ENCODE data around the gene SERPINA4.

SERPINA4 gene

GRCh38 chr14:94562941-94563883, 2.0 kb downstream of the SERPINA4 start:
- no peak overlapping the region for H3K9ac ChIP-seq (ENCODE audit: low read depth in 1 of 2, low read length in 2 of 2)
- H3K9me3 ChIP-seq (ENCODE audit: control insufficient read depth in 1 of 2, low read length in 2 of 2) = no peaks in the 10 kb centered on the region
- H3K4me1 ChIP-seq (ENCODE audit: control insufficient read depth in 1 of 2, insufficient read depth in 2 of 2, low read length in 2 of 2) = no peaks in the 10 kb centered on the region
- no peaks in the 10 kb centered on the region for H3K36me3 ChIP-seq (ENCODE audit: control insufficient read depth in 1 of 2, insufficient read depth in 2 of 2, low read length in 2 of 2)
- H3K4me3 ChIP-seq (ENCODE audit: low read depth in 1 of 2, low read length in 2 of 2) = no peak overlapping the region
- no peaks in the 10 kb centered on the region for H3K27me3 ChIP-seq (ENCODE audit: control insufficient read depth in 1 of 2, insufficient read depth in 2 of 2, low read length in 2 of 2)
- H3K27ac ChIP-seq (ENCODE audit: low read depth, low read length) = no peak overlapping the region

- Histone ChIP-seq H3K4me3 (ENCODE audit: low read depth in 1 of 2, low read length in 2 of 2) (no peak overlapping the region), H3K27ac (ENCODE audit: low read depth, low read length) (no peak overlapping the region), H3K27me3 (ENCODE audit: control insufficient read depth in 1 of 2, insufficient read depth in 2 of 2, low read length in 2 of 2) (no peaks in the 10 kb centered on the region), H3K9ac (ENCODE audit: low read depth in 1 of 2, low read length in 2 of 2) (no peak overlapping the region), H3K36me3 (ENCODE audit: control insufficient read depth in 1 of 2, insufficient read depth in 2 of 2, low read length in 2 of 2) (no peaks in the 10 kb centered on the region), H3K9me3 (ENCODE audit: control insufficient read depth in 1 of 2, low read length in 2 of 2) (no peaks in the 10 kb centered on the region), H3K4me1 (ENCODE audit: control insufficient read depth in 1 of 2, insufficient read depth in 2 of 2, low read length in 2 of 2) (no peaks in the 10 kb centered on the region)
Measured at GRCh38 chr14:94564381-94564780, 3.1 kb downstream of the SERPINA4 start.

DNA sequence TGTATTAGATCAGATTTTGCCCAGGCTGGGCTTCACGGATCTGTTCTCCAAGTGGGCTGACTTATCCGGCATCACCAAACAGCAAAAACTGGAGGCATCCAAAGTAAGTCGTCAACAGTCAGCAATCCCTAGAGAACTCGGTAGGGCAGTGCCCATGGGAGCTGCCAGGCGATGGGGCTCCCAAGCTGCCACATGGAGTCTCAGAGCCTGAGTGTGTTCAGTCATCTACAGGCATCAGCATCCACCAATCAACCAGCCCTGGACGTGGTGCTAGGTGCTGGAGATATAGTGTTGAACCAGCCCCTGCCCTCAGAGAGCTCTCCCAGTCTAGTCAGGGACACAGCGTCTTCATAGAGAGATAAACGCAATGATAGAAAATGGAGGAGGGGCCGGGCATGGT, 6.9 kb downstream of the SERPINA4 start:
- no peak overlapping the region for H3K9ac ChIP-seq (ENCODE audit: low read depth in 1 of 2, low read length in 2 of 2)
- peaks cover 0 to 5% of the 10 kb centered on the region in 2 donors for H3K4me1 ChIP-seq (ENCODE audit: control insufficient read depth in 1 of 2, insufficient read depth in 2 of 2, low read length in 2 of 2)

GRCh38 chr14:94569381-94570001, 8.2 kb downstream of the SERPINA4 start:
- H3K36me3 ChIP-seq (ENCODE audit: control insufficient read depth in 1 of 2, insufficient read depth in 2 of 2, low read length in 2 of 2) = no peaks in the 10 kb centered on the region
- peaks cover 0 to 5% of the 10 kb centered on the region in 2 donors for H3K4me1 ChIP-seq (ENCODE audit: control insufficient read depth in 1 of 2, insufficient read depth in 2 of 2, low read length in 2 of 2)
- no peak overlapping the region for H3K9ac ChIP-seq (ENCODE audit: low read depth in 1 of 2, low read length in 2 of 2)
- no peaks in the 10 kb centered on the region for H3K9me3 ChIP-seq (ENCODE audit: control insufficient read depth in 1 of 2, low read length in 2 of 2)
- no peak overlapping the region for H3K4me3 ChIP-seq (ENCODE audit: low read depth in 1 of 2, low read length in 2 of 2)
- no peaks in the 10 kb centered on the region for H3K27me3 ChIP-seq (ENCODE audit: control insufficient read depth in 1 of 2, insufficient read depth in 2 of 2, low read length in 2 of 2)
- H3K27ac ChIP-seq (ENCODE audit: low read depth, low read length) = no peak overlapping the region

More for the DNA sequence above, 6.9 kb downstream of the SERPINA4 start:
- no peak overlapping the region for H3K27ac ChIP-seq (ENCODE audit: low read depth, low read length)
- H3K27me3 ChIP-seq (ENCODE audit: control insufficient read depth in 1 of 2, insufficient read depth in 2 of 2, low read length in 2 of 2) = no peaks in the 10 kb centered on the region
- H3K36me3 ChIP-seq (ENCODE audit: control insufficient read depth in 1 of 2, insufficient read depth in 2 of 2, low read length in 2 of 2) = no peaks in the 10 kb centered on the region
- H3K9me3 ChIP-seq (ENCODE audit: control insufficient read depth in 1 of 2, low read length in 2 of 2) = no peaks in the 10 kb centered on the region
- H3K4me3 ChIP-seq (ENCODE audit: low read depth in 1 of 2, low read length in 2 of 2) = no peak overlapping the region

DNA sequence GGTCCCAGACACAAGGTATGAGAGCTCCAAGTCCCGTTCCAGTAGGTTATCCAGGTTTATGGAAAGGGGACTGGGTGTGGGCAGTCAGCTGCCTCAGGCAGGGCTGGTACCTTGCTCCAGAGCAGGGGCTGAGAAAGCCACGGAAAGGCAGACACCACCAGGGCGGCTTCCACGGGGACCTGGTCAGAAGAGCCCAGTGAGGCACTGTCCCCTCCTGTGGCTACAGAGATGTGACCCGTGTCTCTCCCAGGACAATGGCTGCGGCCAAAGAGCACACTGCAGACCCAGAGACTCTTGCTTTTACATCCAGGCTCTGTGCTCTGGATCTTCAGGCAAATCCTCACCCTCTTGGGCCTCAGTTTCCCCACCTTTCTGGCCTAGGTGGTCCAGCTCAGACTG, 8.8 kb downstream of the SERPINA4 start:
- H3K9ac ChIP-seq (ENCODE audit: low read depth in 1 of 2, low read length in 2 of 2) = no peak overlapping the region
- no peaks in the 10 kb centered on the region for H3K9me3 ChIP-seq (ENCODE audit: control insufficient read depth in 1 of 2, low read length in 2 of 2)
- no peak overlapping the region for H3K4me3 ChIP-seq (ENCODE audit: low read depth in 1 of 2, low read length in 2 of 2)
- peaks cover 0 to 5% of the 10 kb centered on the region in 2 donors for H3K4me1 ChIP-seq (ENCODE audit: control insufficient read depth in 1 of 2, insufficient read depth in 2 of 2, low read length in 2 of 2)
- H3K36me3 ChIP-seq (ENCODE audit: control insufficient read depth in 1 of 2, insufficient read depth in 2 of 2, low read length in 2 of 2) = no peaks in the 10 kb centered on the region
- no peaks in the 10 kb centered on the region for H3K27me3 ChIP-seq (ENCODE audit: control insufficient read depth in 1 of 2, insufficient read depth in 2 of 2, low read length in 2 of 2)
- no peak overlapping the region for H3K27ac ChIP-seq (ENCODE audit: low read depth, low read length)

DNA sequence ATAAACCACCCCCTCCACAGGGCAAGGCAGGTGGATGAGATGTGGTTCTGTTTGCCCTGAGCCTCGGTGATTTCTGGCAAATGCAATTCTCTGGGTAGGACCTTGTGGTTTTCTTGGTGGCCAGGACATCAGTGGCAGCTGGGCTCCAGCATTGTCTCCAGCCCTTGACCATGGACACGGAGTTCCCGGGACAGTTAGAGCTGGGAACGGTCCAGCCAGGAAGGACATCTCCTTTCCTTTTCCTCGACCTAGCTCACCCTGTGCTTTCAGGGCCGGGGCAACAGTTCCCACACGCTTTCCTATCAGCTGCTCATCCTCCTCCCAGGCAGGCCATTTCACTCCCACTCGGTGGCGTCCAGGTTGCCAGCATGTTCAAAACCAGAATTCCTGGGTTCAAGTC, 9.2 kb downstream of the SERPINA4 start:
- Histone ChIP-seq H3K4me3 (ENCODE audit: low read depth in 1 of 2, low read length in 2 of 2) (no peak overlapping the region), H3K27ac (ENCODE audit: low read depth, low read length) (no peak overlapping the region), H3K27me3 (ENCODE audit: control insufficient read depth in 1 of 2, insufficient read depth in 2 of 2, low read length in 2 of 2) (no peaks in the 10 kb centered on the region), H3K36me3 (ENCODE audit: control insufficient read depth in 1 of 2, insufficient read depth in 2 of 2, low read length in 2 of 2) (no peaks in the 10 kb centered on the region), H3K4me1 (ENCODE audit: control insufficient read depth in 1 of 2, insufficient read depth in 2 of 2, low read length in 2 of 2) (peaks cover 0 to 5% of the 10 kb centered on the region in 2 donors), H3K9ac (ENCODE audit: low read depth in 1 of 2, low read length in 2 of 2) (no peak overlapping the region), H3K9me3 (ENCODE audit: control insufficient read depth in 1 of 2, low read length in 2 of 2) (no peaks in the 10 kb centered on the region)

DNA sequence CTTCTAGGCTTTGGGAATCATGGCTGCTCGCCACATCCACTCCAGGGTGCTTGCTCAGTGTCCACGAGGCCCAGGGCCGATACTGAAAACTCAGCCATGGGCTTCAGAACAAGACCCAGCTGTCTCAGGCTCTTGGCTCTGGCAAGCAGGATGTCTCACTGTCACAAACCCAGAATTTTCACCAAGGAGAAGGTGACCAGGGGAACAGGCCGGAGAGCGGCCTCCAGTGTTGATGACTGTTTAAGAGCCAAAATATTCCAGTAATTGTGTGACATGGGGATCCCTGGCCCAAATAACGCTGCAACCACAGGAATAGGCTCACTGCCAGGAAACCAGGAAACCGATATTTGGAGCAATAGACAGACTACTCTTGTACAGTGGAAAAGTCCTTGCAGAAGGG, 10.2 kb downstream of the SERPINA4 start:
- no peak overlapping the region for H3K9ac ChIP-seq (ENCODE audit: low read depth in 1 of 2, low read length in 2 of 2)
- H3K27ac ChIP-seq (ENCODE audit: low read depth, low read length) = no peak overlapping the region
- no peak overlapping the region for H3K4me3 ChIP-seq (ENCODE audit: low read depth in 1 of 2, low read length in 2 of 2)
- H3K4me1 ChIP-seq (ENCODE audit: control insufficient read depth in 1 of 2, insufficient read depth in 2 of 2, low read length in 2 of 2) = peaks cover 0 to 5% of the 10 kb centered on the region in 2 donors
- H3K9me3 ChIP-seq (ENCODE audit: control insufficient read depth in 1 of 2, low read length in 2 of 2) = no peaks in the 10 kb centered on the region
- H3K27me3 ChIP-seq (ENCODE audit: control insufficient read depth in 1 of 2, insufficient read depth in 2 of 2, low read length in 2 of 2) = no peaks in the 10 kb centered on the region
- H3K36me3 ChIP-seq (ENCODE audit: control insufficient read depth in 1 of 2, insufficient read depth in 2 of 2, low read length in 2 of 2) = no peaks in the 10 kb centered on the region

DNA sequence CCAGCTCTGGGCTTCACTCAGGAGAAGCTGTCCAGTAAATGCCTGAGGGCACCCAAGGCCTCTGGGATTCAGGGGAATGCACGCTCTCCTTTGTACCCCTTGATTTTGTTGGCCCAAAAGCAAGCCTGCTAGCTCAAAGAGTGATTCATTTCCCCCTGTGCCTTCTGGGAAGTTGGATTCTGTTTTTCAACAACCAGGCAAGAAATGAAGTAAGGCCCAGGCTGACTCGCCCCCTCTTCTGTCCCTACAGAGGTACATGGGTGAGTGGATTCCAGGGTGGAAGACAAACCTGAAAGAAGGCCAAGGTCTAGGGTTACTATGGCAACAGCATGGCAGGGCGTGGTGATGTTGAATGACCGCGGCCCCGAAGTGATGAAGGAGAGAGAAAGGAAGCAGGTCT, 10.7 kb downstream of the SERPINA4 start:
- H3K4me3 ChIP-seq (ENCODE audit: low read depth in 1 of 2, low read length in 2 of 2) = no peak overlapping the region
- H3K9ac ChIP-seq (ENCODE audit: low read depth in 1 of 2, low read length in 2 of 2) = no peak overlapping the region
- no peak overlapping the region for H3K27ac ChIP-seq (ENCODE audit: low read depth, low read length)
- H3K27me3 ChIP-seq (ENCODE audit: control insufficient read depth in 1 of 2, insufficient read depth in 2 of 2, low read length in 2 of 2) = no peaks in the 10 kb centered on the region
- peaks cover 0 to 5% of the 10 kb centered on the region in 2 donors for H3K4me1 ChIP-seq (ENCODE audit: control insufficient read depth in 1 of 2, insufficient read depth in 2 of 2, low read length in 2 of 2)
- H3K36me3 ChIP-seq (ENCODE audit: control insufficient read depth in 1 of 2, insufficient read depth in 2 of 2, low read length in 2 of 2) = no peaks in the 10 kb centered on the region
- H3K9me3 ChIP-seq (ENCODE audit: control insufficient read depth in 1 of 2, low read length in 2 of 2) = no peaks in the 10 kb centered on the region

- Histone ChIP-seq H3K27me3 (ENCODE audit: control insufficient read depth in 1 of 2, insufficient read depth in 2 of 2, low read length in 2 of 2) (no peaks in the 10 kb centered on the region), H3K9me3 (ENCODE audit: control insufficient read depth in 1 of 2, low read length in 2 of 2) (no peaks in the 10 kb centered on the region), H3K4me3 (ENCODE audit: low read depth in 1 of 2, low read length in 2 of 2) (no peak overlapping the region), H3K4me1 (ENCODE audit: control insufficient read depth in 1 of 2, insufficient read depth in 2 of 2, low read length in 2 of 2) (peaks cover 0 to 5% of the 10 kb centered on the region in 2 donors), H3K36me3 (ENCODE audit: control insufficient read depth in 1 of 2, insufficient read depth in 2 of 2, low read length in 2 of 2) (no peaks in the 10 kb centered on the region), H3K27ac (ENCODE audit: low read depth, low read length) (no peak overlapping the region), H3K9ac (ENCODE audit: low read depth in 1 of 2, low read length in 2 of 2) (no peak overlapping the region)
Measured at GRCh38 chr14:94572637-94573303, 11.5 kb downstream of the SERPINA4 start.
